K562 (cell line): ENCODE results near the gene NDUFA5. TPM values are rescaled to one million over a fixed set of nuclear protein-coding genes. Genes with fewer than 3 reads are reported as not detected.

Experiments
- ATAC-seq: fragments of 200-7000 bp; cut with Tn5 transposase; 3 replicates; pipeline ENCODE4 v1.9.1; 2020; ENCODE audit warnings: moderate library complexity
- BruUV-seq: library from RNA; stranded (reverse); fragments of 400-500 nt; replicated peaks from 2 replicates; lab custom pipeline; 2021; lab: Mats Ljungman, UMichigan
- CTCF ChIA-PET: fragments of 300-600 bp; formaldehyde crosslinking; extraction: SDS; loops from one replicate; lab custom pipeline; 2021; ENCODE audit warnings: low intra/inter-chr PET ratio; lab: Yijun Ruan, JAX
- POLR2A ChIA-PET: fragments of 300-600, 350-650 bp; sonication (Branson Sonifier 250); formaldehyde crosslinking; extraction: SDS; loops from one replicate; lab custom pipeline; 2021; ENCODE audit warnings: antibody characterized with exemption, inconsistent platforms; lab: Yijun Ruan, JAX
- DNase-seq, 4 experiments: peaks; one replicate each; pipeline versions ENCODE4 v3.0.0 to v3.0.0-alpha.2; 2011 to 2018; ENCODE audit warnings: low spot score in 3 of 4, mixed read lengths in 3 of 4; ENCODE audit errors: extremely low read depth in 1 of 4
- FAIRE-seq: peaks from 2 replicates; lab custom pipeline; 2011; peaks lifted over from hg19 to GRCh38; lab: Jason Lieb, UNC
- H2AFZ ChIP-seq: 2 replicates; pipeline ENCODE4 v1.6.0; 2011; ENCODE audit warnings: low read depth, low read length, control low read depth, inconsistent platforms
- H3K27ac ChIP-seq: fragments of 200-600 bp; 3 replicates; pipeline ENCODE4 v1.8.0; 2011; ENCODE audit warnings: low read depth, mild to moderate bottlenecking, control low read depth, inconsistent platforms, low read length, moderate library complexity, mixed read lengths; ENCODE audit errors: extremely low read depth
- H3K27me3 ChIP-seq, 2 experiments: fragments of 300-600 bp in 1 of 2; 2 replicates in 1 of 2; 3 replicates in 1 of 2; pipeline versions ENCODE4 v1.6.0 to v1.8.0; 2011; ENCODE audit warnings: inconsistent platforms in 2 of 2, low read length in 2 of 2, mild to moderate bottlenecking in 1 of 2, mixed read lengths in 1 of 2, moderate library complexity in 1 of 2; ENCODE audit not compliant: control insufficient read depth in 2 of 2, insufficient read depth in 2 of 2
- H3K36me3 ChIP-seq: fragments of 300-600 bp; 3 replicates; pipeline ENCODE4 v1.8.0; 2011; ENCODE audit warnings: mild to moderate bottlenecking, low read length, inconsistent platforms; ENCODE audit not compliant: control insufficient read depth, insufficient read depth
- H3K4me1 ChIP-seq, 2 experiments: fragments of 200-600 bp in 1 of 2; replicated peaks in 1 of 2; 2 replicates in 1 of 2; 3 replicates in 1 of 2; pipeline versions ENCODE4 v1.5.1 to v1.8.0; 2011; ENCODE audit warnings: inconsistent platforms in 2 of 2, low read length in 2 of 2, mild to moderate bottlenecking in 1 of 2, mixed read lengths in 1 of 2, moderate library complexity in 1 of 2; ENCODE audit not compliant: control insufficient read depth in 2 of 2, insufficient read depth in 2 of 2
- H3K4me2 ChIP-seq: 2 replicates; pipeline ENCODE4 v1.6.1; 2011; ENCODE audit warnings: low read length, control low read depth, inconsistent platforms, mixed read lengths; ENCODE audit not compliant: insufficient read depth
- H3K4me3 ChIP-seq: fragments of 200-600 bp; sonication (generic), shearing (Covaris generic); 2 replicates; pipeline ENCODE4 v1.5.1; 2016; ENCODE audit warnings: control low read depth, inconsistent platforms
- H3K79me2 ChIP-seq: fragments of 200-600 bp; 3 replicates; pipeline ENCODE4 v1.8.0; 2011; ENCODE audit warnings: low read length, inconsistent platforms; ENCODE audit not compliant: control insufficient read depth, insufficient read depth
- H3K9ac ChIP-seq, 2 experiments: 2 replicates each; pipeline versions ENCODE4 v1.6.0 to v1.6.1; 2011; ENCODE audit warnings: low read depth in 2 of 2, low read length in 2 of 2, control low read depth in 1 of 2, inconsistent platforms in 1 of 2, mild to moderate bottlenecking in 1 of 2, mixed read lengths in 1 of 2; ENCODE audit not compliant: insufficient read depth in 1 of 2
- H3K9me1 ChIP-seq: one replicate; pipeline ENCODE4 v1.6.0; 2011; ENCODE audit warnings: inconsistent platforms, mild to moderate bottlenecking, low read length, moderate library complexity; ENCODE audit not compliant: control insufficient read depth, insufficient read depth
- H3K9me3 ChIP-seq: replicated peaks from 2 replicates; pipeline ENCODE4 v1.5.1; 2011; ENCODE audit warnings: low read depth, low read length, inconsistent platforms; ENCODE audit not compliant: control insufficient read depth, insufficient read depth
- H4K20me1 ChIP-seq: replicated peaks from 2 replicates; pipeline ENCODE4 v1.6.1; 2011; ENCODE audit warnings: low read length, inconsistent platforms, mixed read lengths; ENCODE audit not compliant: control insufficient read depth, insufficient read depth
- CTCF ChIP-seq, 3 experiments: IDR thresholded peaks in 2 of 3; conservative IDR thresholded peaks in 1 of 3; 2 replicates each; pipeline ENCODE4 v1.5.1; 2011 to 2012; ENCODE audit warnings: low read length in 3 of 3, mild to moderate bottlenecking in 3 of 3, control low read depth in 2 of 3, improper control_type of control experiment in 1 of 3, inconsistent platforms in 1 of 3, low read depth in 1 of 3, mixed read lengths in 1 of 3, moderate library complexity in 1 of 3; ENCODE audit not compliant: insufficient read depth in 2 of 3
- ESRRB ChIP-seq: fragments of 250-450 bp; sonication (Bioruptor Pico); IDR thresholded peaks from 2 replicates; pipeline ENCODE4 v1.5.0; 2020; ENCODE audit warnings: mild to moderate bottlenecking, moderate library complexity, borderline replicate concordance
- GABPA ChIP-seq: fragments of 200-800 bp; sonication (Bioruptor generic); conservative IDR thresholded peaks from 2 replicates; pipeline ENCODE4 v1.6.1; 2016; ENCODE audit warnings: low read depth, missing genetic modification characterization, missing compliant biosample characterization
- KLF1 ChIP-seq: fragments of 450-650 bp; IDR thresholded peaks from 2 replicates; pipeline ENCODE4 v1.6.1; 2016; ENCODE audit warnings: missing genetic modification characterization, missing compliant biosample characterization
- PREB ChIP-seq: sonication (generic); formaldehyde crosslinking; IDR thresholded peaks from 2 replicates; pipeline ENCODE4 v1.8.1; 2023; ENCODE audit warnings: mild to moderate bottlenecking, missing genetic modification reagents
- RBM17 ChIP-seq: fragments of 200-400 bp; formaldehyde crosslinking; IDR thresholded peaks from 2 replicates; pipeline ENCODE4 v1.6.1; 2017; ENCODE audit warnings: low read depth, mild to moderate bottlenecking, low read length, borderline replicate concordance
- SMAD1 ChIP-seq: fragments of 150-350 bp; IDR thresholded peaks from 2 replicates; pipeline ENCODE4 v1.6.1; 2014; ENCODE audit warnings: low read length, low read depth; ENCODE audit not compliant: partially characterized antibody
- STAT5A ChIP-seq: IDR thresholded peaks from 2 replicates; pipeline ENCODE4 v1.6.1; 2012; ENCODE audit warnings: low read length, inconsistent platforms, borderline replicate concordance
- ZNF324 ChIP-seq: fragments of 250-450 bp; sonication (Bioruptor Pico); IDR thresholded peaks from 2 replicates; pipeline ENCODE4 v1.4.0; 2020; ENCODE audit warnings: mild to moderate bottlenecking
- ZNF589 ChIP-seq: fragments of 200-800 bp; sonication (Bioruptor generic); IDR thresholded peaks from 2 replicates; pipeline ENCODE4 v1.6.1; 2016; ENCODE audit warnings: low read depth, missing genetic modification characterization, missing compliant biosample characterization
- ZNF764 ChIP-seq: fragments of 250-450 bp; sonication (Bioruptor Pico); IDR thresholded peaks from 2 replicates; pipeline ENCODE4 v1.4.0; 2020; ENCODE audit warnings: low read depth, mild to moderate bottlenecking, moderate library complexity
- in situ Hi-C: fragments of 300-500 bp; cut with MboI; formaldehyde crosslinking; loops from 4 replicates; pipeline ENCODE4 v1.15.0; 2018; ENCODE audit warnings: inconsistent platforms, mixed read lengths
- intact Hi-C: fragments of 100-400 bp; cut with micrococcal nuclease; formaldehyde crosslinking; loops from 2 replicates; pipeline ENCODE4 v1.14.2; 2022
- polyA plus RNA-seq, 8 experiments: library from polyadenylated mRNA; depleted of rRNA in 4 of 8; stranded (reverse) in 5 of 8; unstranded in 3 of 8; fragments of >200 nt; fragmentation: Nextera tagmentation in 2 of 8; fragmentation: Illumina TruSeq in 1 of 8; extraction: Ambion mirVana in 2 of 8; extraction: Trizol in 1 of 8; gene quantifications; 2 replicates each; pipeline versions ENCODE4 v1.2.1 to v1.2.3, GENCODE V29; 2011 to 2014; ENCODE audit warnings: inconsistent platforms in 1 of 8, missing spikeins in 1 of 8
- total RNA-seq, 7 experiments: library from RNA; depleted of rRNA in 6 of 7; stranded (reverse); fragments of >200 nt in 6 of 7; fragmentation: Illumina TruSeq in 2 of 7; extraction: Trizol in 2 of 7; gene quantifications; 2 replicates each; pipeline versions ENCODE4 v1.2.1 to v1.2.3, GENCODE V29; 2011 to 2021; ENCODE audit warnings: low replicate concordance in 1 of 7

The NDUFA5 gene
- total and polyA plus RNA-seq, 9 of the 15 experiments (the other 6 are each of a cell fraction or from before 2014, with no cell fraction given) = 155 to 677 (median 269) TPM

GRCh38 chr7:123580406-123581161, 23.0 kb upstream of the NDUFA5 start (continued):
- no peak for TF ChIP-seq STAT5A
- peak; percentile 81 to 95 (median 83) for TF ChIP-seq CTCF (IDR thresholded peaks at IDR 0.05 in 2 of 3, conservative IDR thresholded peaks at IDR 0.05 in 1 of 3; ENCODE audit: insufficient read depth in 2 of 3, low read depth in 1 of 3, low read length in 3 of 3)
- no peak for TF ChIP-seq ZNF764
- TF ChIP-seq ZNF324 (CRISPR knock-in tag) = no peak
- no peak for TF ChIP-seq KLF1 (tag)

DNA sequence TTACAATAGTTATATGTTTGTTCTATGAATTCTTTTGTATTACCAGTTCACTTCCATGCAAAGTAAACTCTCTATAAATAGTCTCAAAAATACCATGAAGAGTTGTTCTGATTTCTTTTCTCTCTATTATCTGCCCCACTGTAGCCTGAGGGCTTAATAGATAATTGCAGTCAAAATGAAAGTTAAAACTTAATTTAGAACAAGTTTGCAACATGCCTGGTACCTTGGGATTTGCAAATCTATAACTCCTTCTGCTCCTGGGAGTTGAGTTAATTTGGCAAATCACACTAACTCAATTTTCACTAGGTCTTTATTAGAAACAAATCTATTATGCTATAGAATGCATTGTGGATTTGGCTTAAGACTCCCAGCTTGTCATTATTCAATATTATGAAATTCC, 21.8 kb upstream of the NDUFA5 start:
- no peaks in the 10 kb centered on the region for H3K9me3 ChIP-seq
- intact Hi-C loops = no loop called here
- H3K36me3 ChIP-seq = no peaks in the 10 kb centered on the region
- no peak overlapping the region for H3K9ac ChIP-seq
- H3K9me1 ChIP-seq = no peaks in the 10 kb centered on the region
- in situ Hi-C loops = no loop called here
- no peaks in the 10 kb centered on the region for H3K79me2 ChIP-seq
- no TSS peak for BruUV-seq
- H3K27ac ChIP-seq = no peak overlapping the region
- no peak overlapping the region for H3K4me3 ChIP-seq
- no peak for FAIRE-seq
- ATAC-seq = no peak
- H3K4me1 ChIP-seq = 0 out of 5 replicates have a peak, but pooled peaks cover 0 to 2% of the 10 kb centered on the region in 2 experiments
- no peak for DNase-seq
- TF ChIP-seq ZNF589 (CRISPR knock-in tag) = no peak
- TF ChIP-seq ESRRB (CRISPR knock-in tag) = no peak
- no peak for TF ChIP-seq GABPA
- no peak for TF ChIP-seq PREB
- TF ChIP-seq RBM17 = no peak
- TF ChIP-seq SMAD1 = no peak
- no peaks in the 10 kb centered on the region for H4K20me1 ChIP-seq
- CTCF ChIA-PET = interaction anchor here (1.2 kb wide), 1 partner anchor 122 kb away, joined by 6 read pairs; no protein-coding TSS in a partner anchor
- no peak overlapping the region for H3K4me2 ChIP-seq
- POLR2A ChIA-PET = no interaction called here
- no peaks in the 10 kb centered on the region for H3K27me3 ChIP-seq
- no peak overlapping the region for H2AFZ ChIP-seq
